GM21367 (cell line): Measurements from ENCODE around the gene OR2V2.
A peak's percentile ranks its signal among the peaks of the same experiment; 100 is the strongest.

ENCODE experiments used
- ATAC-seq: cut with Tn5 transposase; IDR thresholded peaks from one replicate; pipeline ENCODE4 v1.9.1; 2021; ENCODE audit not compliant: unreplicated experiment

The OR2V2 gene

GRCh38 chr5:181189962-181190710 lies 42.8 kb downstream of the OR2V2 start:
- ATAC-seq = no peak

GRCh38 chr5:181190711-181191525 lies 43.5 kb downstream of the OR2V2 start:
- ATAC-seq = no peak

- peak; percentile 56 for ATAC-seq
These were observed 44.3 kb downstream of the OR2V2 start for GRCh38 chr5:181191526-181192336.

DNA sequence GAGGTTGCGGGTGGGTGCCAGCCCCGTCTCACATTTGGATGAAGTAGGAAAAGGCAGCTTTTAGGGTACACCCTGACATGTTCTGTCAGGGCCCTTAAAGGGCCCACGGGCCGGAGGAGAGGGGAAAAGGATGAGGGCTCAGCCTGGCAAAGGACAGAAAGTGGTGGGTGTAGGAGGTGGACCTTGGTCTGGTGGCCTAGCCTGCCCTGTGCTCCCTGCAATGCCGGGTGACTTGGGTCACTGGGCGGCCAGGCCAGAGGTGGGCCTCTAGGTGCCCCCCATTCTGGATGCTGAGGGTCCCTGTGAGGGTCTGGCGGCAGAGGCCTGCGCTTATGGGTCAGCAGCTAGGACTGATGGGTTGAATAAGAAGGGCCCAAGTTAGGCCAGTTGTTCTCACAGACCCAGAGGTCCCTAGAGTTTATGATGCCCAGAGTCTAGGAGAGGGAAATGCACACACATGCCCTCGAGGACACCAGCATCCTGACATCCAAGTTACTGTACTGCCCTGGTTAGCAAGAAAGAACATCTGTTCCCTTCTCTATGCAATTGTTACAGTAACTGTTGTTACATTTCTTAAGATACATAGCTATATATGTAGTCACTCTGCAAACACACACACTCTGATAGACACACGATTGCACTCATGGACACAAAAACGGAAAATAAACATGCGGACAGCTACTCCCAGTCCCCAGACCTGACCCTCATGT lies 45.1 kb downstream of the OR2V2 start:
- no peak for ATAC-seq

- no peak for ATAC-seq
These were observed 46.3 kb downstream of the OR2V2 start for GRCh38 chr5:181193656-181194055.

GRCh38 chr5:181194489-181195248 lies 47.3 kb downstream of the OR2V2 start:
- ATAC-seq = no peak

DNA sequence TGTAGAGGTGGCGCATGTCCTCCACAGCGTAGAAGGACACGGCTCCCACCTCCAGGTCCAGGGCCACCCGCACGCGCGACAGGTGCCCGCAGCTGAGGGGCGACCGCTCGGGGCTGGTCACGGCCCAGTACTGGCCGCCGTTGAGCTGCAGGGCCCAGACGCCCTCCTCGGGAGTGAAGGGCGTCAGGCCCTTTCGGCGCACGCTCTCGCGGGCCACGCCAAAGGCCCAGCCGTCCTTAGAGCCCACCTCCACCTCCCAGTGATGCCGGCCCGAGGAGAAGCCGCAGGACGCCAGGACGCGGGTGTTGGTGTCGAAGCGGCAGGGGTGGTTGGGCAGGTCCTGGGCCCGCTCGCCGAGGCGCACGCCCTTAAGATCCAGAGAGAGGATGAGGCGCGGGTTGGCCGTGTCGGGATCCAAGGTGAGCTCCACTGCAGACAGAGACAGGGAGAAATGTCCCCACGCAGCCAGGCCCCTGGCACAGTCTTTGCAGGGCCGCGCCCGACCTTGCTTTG lies 47.9 kb downstream of the OR2V2 start:
- no peak for ATAC-seq

GRCh38 chr5:181197326-181197951 lies 50.1 kb downstream of the OR2V2 start:
- ATAC-seq = no peak

DNA sequence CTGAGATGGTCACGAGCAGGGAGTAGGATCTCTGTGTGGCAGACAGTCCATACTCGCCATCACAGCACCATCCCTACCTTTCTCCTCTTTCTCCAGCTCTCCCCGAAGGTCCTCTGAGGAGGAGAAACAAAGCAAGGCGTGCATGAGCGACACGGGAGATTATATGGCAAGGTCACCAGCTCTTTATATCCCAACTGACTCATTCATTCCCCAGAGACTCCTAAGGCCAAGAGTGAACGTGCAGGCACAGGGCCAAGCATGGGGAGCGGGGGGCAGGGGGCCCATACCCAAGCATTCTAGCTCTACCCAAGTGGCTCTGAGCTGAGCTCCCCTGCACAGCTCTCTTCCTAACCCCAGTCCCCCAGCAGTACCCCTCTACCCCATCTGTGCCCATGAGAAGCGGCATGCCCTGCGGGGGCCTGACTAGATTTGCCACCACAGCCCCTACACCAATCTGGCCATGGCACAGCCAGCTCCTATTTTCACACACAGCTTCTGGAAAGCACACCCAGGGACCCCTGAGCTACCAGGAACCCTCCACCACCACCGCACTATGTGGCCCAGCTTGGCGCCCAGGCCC lies 50.8 kb downstream of the OR2V2 start:
- ATAC-seq = no peak

DNA sequence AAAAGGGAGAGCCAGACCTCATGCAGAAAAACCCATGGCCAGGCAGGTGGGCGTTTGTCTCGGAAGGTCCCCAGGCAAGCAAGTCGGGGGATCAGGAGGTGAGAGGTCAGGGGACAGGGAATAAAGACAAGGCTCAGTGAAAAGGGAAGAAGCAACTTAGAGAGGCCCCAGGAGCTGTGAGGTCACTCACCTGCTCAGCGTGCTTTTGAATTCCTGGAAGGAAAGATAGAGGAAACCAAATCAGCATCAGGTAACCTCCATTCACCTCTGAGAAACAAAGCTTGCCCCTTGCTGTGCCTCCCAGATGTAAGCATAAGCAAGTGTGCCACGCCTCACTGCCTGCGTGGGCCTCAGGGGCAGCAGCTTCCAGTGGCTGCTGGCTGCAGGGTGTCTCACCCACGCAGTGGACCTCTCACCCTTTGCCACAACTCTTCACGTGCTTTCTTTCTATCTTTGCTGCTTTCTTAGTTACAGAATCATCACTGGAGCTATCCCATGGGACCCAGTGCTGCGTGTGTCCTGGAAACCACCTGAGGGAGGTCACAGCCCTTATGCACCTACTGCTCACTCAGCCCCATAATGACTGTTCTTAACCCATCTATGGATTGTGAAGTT lies 51.6 kb downstream of the OR2V2 start:
- ATAC-seq = peak; percentile 51

DNA sequence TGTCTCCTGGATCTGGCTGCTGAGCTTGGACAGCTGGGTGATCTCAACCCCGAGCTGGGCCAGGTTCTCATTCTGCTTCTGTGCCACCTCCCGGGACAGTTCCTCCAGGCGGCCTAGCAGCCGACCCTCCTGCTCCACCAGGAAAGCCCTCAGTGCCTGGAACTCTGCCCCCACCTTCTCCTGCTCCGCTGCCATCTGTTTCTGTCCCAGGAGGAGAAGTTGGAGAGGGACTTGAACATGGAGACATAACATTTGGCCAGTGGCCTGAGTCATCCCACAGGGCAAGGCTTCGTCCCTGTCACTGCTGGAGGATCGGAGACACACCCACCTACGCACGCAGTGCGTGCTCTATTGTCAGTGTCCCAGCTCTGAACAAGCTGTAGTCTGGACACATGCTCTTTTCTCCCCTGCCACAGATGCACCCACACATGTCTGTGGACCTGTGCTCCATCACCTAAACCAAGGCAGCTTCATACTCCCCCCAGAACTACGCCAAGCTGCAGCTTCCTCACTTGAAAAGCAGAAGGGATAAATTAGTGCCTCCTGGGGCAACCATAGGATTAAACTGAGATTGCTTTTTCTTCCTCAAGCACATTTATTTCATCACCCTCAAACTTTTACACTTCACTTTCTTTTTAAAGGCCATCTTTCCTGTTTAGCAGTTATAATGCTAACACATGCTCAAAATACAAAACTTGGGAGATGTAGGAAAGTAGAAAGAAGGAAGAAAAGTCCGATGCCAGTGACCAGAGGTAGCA lies 52.7 kb downstream of the OR2V2 start:
- no peak for ATAC-seq

GRCh38 chr5:181200816-181201215 lies 53.4 kb downstream of the OR2V2 start:
- no peak for ATAC-seq

DNA sequence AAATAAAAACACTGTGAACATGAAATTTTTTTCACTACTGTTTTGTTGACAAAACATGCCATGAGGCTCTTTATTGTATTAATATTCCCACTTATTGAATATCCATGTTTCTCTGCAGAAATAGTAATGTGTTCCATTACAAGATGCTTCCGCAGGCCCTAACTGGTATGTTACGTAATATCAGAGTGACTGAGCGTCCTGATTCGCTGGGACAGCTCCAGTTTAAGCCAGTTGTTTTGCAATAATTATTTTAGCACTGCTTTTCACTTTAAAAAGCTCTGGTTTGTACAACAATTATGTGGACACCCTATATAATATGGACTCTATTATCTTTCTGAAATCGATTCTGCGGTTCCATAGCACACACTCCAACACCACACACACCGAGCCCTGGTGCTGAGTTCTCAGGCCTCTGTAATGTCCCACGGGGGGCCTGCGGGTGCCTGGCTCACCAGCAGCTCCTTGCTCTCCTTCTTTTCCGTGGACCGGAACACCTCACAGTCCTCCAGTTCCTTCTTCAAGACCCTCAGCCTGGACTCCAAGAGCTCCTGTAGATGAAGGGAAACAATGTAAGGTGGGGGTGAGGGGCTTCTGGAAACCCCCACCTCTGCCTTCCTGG lies 55.8 kb downstream of the OR2V2 start:
- no peak for ATAC-seq

GRCh38 chr5:181203777-181204112 lies 56.4 kb downstream of the OR2V2 start:
- ATAC-seq = no peak

DNA sequence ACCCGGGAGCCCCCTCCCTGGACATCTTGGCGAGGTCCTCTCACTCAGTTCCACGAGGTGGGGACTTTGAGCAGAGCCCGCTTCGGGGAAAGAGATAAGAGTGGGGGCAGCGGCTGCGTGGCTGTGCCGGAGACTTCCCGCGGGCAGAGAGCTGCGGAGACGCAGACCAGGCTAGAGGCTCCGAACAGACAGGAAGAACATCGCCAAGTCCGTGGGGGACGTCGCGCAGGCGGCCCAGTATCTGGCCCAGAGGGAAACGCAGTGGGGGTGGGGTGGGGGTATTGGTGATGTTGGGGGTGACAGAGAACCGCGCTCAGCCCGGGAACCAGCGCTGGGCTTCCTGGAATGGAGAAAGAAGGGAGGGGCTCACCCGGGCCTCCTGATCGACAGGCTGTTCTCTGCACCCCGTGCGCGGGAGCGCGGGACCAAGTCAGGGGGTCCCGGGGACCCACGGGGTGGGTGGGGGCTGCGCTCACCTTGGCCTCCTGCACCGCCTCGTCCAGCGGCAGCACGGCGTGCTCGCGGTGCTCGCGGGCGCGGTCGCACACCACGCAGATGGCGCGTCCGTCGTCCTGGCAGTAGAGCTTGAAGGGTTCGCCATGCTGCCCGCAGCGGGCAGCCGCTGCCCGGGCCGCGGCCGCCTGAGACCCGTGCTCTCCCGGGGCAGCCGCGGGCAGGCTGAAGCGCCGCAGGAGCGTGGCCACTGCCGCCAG lies 56.9 kb downstream of the OR2V2 start:
- ATAC-seq = no peak

- no peak for ATAC-seq
These were observed 57.7 kb downstream of the OR2V2 start, which contains the start of gene TRIM7 for GRCh38 chr5:181204826-181205760. TRIM7 (minus strand) TSS chr5:181205196; CDS start chr5:181205110, 86 bp downstream.
